ENCODE results near the gene LRRC53. TPM values are rescaled to one million over a fixed set of nuclear protein-coding genes. Genes with fewer than 3 reads are reported as not detected.
A peak's percentile ranks its signal among the peaks of the same experiment; 100 is the strongest.

The LRRC53 gene
- total RNA-seq, 1 donor from 2014 or later, result 10.4 TPM

- DNase-seq (ENCODE audit: low spot score), result no peak
Observed at GRCh38 chr1:74432325-74432724, 80.1 kb downstream of the LRRC53 start.

DNA sequence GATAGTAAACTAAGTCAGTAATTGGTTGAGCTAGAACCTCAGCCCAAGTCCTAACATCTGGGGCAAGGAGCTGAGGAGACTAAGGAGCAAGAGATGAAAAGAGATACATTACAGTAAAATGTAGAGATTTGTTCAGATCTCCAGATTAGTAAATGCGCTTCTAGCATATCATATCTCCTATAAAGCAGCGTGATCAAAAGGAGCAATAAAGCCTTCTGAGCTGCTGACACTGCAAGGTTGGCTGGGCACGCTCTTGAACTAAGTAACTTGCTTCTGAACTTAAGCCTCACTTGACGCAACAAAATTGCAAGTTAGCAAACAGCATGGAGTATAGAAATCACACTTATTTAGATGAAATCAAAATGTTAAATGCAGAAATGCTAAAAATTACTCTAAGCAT lies 80.9 kb downstream of the LRRC53 start:
- DNase-seq (ENCODE audit: low spot score), result peak; percentile 98

DNA sequence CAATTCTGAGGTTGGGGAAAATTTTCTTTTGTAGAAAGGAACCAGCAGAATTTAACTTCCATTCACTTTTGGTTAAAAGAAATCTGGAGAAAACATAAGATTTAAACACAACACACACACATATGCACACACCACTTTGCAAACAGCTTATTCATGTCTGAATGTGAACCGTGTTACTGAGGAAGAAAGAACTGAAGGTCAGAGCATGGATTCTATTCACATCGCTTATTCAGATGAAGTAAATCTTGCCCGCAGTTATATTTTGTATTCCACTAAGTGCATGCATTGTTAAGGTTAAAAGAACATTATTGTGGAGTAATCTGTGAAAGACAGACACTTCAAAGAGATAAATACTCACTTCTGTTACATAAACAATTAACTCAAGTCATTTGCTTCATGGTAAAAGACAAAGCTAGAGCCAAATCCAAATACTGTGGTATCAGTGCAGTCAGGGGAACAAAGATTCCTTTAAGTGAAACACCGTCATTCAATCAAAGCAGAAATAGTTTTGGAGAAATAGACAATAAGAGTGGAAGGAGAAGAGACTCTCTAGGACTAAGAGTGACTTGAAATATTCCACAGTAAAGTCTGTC lies 82.0 kb downstream of the LRRC53 start:
- no peak for DNase-seq (ENCODE audit: low spot score)

DNA sequence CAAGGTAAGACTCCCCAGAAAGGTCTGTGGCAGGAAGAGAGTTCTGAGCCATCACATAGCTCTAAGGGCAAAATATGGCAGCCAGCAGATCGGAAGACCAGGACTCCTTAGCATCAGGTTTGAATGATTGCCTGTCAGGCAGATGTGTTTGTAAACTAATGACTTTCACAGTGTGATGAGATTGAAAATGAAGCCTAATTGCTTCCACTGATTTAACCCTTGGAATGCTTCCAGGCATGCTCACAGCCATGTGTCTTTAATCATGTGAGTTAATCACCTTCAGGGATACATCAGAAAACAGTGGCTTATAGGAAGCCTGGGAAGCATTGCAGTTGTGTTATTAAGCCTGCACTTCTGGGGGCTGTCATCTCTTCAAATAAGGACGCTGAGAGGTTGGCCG lies 82.8 kb downstream of the LRRC53 start:
- DNase-seq (ENCODE audit: low spot score), result no peak

GRCh38 chr1:74427681-74428080 lies 84.7 kb downstream of the LRRC53 start:
- peak; percentile 93 for DNase-seq (ENCODE audit: low spot score)

GRCh38 chr1:74426208-74426937 lies 86.0 kb downstream of the LRRC53 start:
- DNase-seq (ENCODE audit: low spot score), result peak; percentile 93

GRCh38 chr1:74425676-74426075 lies 86.7 kb downstream of the LRRC53 start:
- peak; percentile 82 for DNase-seq (ENCODE audit: low spot score)

- DNase-seq (ENCODE audit: low spot score), result no peak
Observed at GRCh38 chr1:74423471-74423870, 88.9 kb downstream of the LRRC53 start.

DNA sequence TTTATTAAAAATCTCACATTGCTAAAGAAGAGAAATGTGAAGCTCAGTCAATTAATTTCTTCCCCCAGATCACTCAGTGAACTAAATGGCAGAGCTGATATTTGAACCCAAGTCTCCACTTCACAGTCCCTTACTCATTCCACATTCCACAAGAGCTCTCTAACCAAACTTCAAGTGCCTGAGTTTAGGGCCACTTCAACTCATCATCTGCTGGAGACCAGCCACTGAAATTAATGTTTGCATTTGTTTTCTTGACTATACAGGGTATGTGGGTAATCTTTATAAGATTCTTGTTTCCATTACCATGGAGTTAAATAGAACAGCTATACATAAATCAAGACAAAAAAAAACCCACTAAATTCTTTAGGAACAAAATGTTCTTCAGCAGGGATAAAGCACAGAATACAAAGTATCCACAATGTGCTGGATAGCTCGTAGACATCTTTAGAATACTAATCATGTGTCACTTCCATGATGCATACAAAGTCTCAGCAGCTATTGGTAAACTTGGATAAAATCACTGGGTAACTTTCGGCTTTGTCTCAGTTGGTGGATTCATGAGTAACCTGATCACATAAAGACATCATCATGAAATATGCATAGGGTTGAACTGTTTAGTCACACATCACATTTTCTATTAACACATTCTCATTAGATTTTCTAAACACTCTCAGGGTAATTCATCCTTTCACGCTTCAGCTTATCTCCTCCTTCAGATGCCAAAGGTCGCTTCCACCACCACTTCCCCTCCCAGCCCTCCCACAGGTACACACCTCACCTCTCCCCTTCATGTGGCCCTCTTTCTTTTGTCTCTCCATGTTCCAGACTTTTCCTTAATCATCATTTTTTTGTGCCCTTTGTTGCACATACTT lies 89.8 kb downstream of the LRRC53 start:
- DNase-seq (ENCODE audit: low spot score), result peak; percentile 49

GRCh38 chr1:74420467-74420866 lies 91.9 kb downstream of the LRRC53 start:
- DNase-seq (ENCODE audit: low spot score), result peak; percentile 75

Other genes with a start within 250 kb of the LRRC53 start
- 2.4 TPM for gene ERICH3, start 161.2 kb upstream of the LRRC53 start, total RNA-seq (ENCODE audit: insufficient read depth, low replicate concordance)
- 20.5 TPM for gene CRYZ, start 220.4 kb upstream of the LRRC53 start, total RNA-seq (ENCODE audit: insufficient read depth, low replicate concordance)
- gene TYW3, start 220.5 kb upstream of the LRRC53 start, total RNA-seq (ENCODE audit: insufficient read depth, low replicate concordance), result 12.5 TPM